IMR-90 (cell line): ENCODE measurements around the gene KIF18A. TPM values are rescaled to one million over a fixed set of nuclear protein-coding genes. Genes with fewer than 3 reads are reported as not detected.

Experiments used
- ATAC-seq: fragments of 200-7000 bp; cut with Tn5 transposase; 2 replicates; pipeline ENCODE4 v1.9.1; 2020; ENCODE audit warnings: low read depth, mild to moderate bottlenecking, moderate library complexity
- BruUV-seq: library from RNA; stranded (reverse); fragments of 400-500 nt; replicated peaks from 2 replicates; lab custom pipeline; 2021; lab: Mats Ljungman, UMichigan
- CTCF ChIA-PET: fragments of 300-600 bp; formaldehyde crosslinking; extraction: SDS; loops from one replicate; lab custom pipeline; 2021; ENCODE audit warnings: antibody characterized with exemption; lab: Yijun Ruan, JAX
- POLR2A ChIA-PET: fragments of 300-600 bp; sonication (Branson Sonifier 250); formaldehyde crosslinking; loops from one replicate; lab custom pipeline; 2022; ENCODE audit warnings: antibody characterized with exemption; ENCODE audit not compliant: unreplicated experiment; lab: Charles Lee
- DNase-seq: peaks from one replicate; pipeline ENCODE4 v3.0.0; 2013
- H2AFZ ChIP-seq: replicated peaks from 2 replicates; pipeline ENCODE3; 2013; ENCODE audit warnings: low read length, mild to moderate bottlenecking; ENCODE audit not compliant: poor library complexity
- H2AK5ac ChIP-seq: 2 replicates; pipeline ENCODE4 v1.6.1; 2013; ENCODE audit warnings: low read depth, low read length, inconsistent platforms
- H2AK9ac ChIP-seq: replicated peaks from 2 replicates; pipeline ENCODE3; 2013; ENCODE audit warnings: mild to moderate bottlenecking, low read depth, low read length, moderate library complexity; ENCODE audit not compliant: poor library complexity
- H2BK120ac ChIP-seq: 2 replicates; pipeline ENCODE4 v1.6.1; 2013; ENCODE audit warnings: low read depth, low read length, inconsistent platforms
- H2BK15ac ChIP-seq: 3 replicates; pipeline ENCODE4 v1.6.1; 2013; ENCODE audit warnings: low read depth, low read length, inconsistent platforms
- H2BK20ac ChIP-seq: 2 replicates; pipeline ENCODE4 v1.6.1; 2013; ENCODE audit warnings: low read depth, mild to moderate bottlenecking, inconsistent platforms, low read length, moderate library complexity
- H2BK5ac ChIP-seq: 2 replicates; pipeline ENCODE4 v1.6.1; 2013; ENCODE audit warnings: mild to moderate bottlenecking, low read depth, low read length, inconsistent platforms; ENCODE audit not compliant: poor library complexity, severe bottlenecking
- H3K14ac ChIP-seq: replicated peaks from 2 replicates; pipeline ENCODE4 v1.6.1; 2013; ENCODE audit warnings: low read depth, low read length, inconsistent platforms
- H3K18ac ChIP-seq: 2 replicates; pipeline ENCODE4 v1.6.1; 2013; ENCODE audit warnings: low read depth, low read length, control low read depth
- H3K23ac ChIP-seq: 2 replicates; pipeline ENCODE4 v1.6.1; 2013; ENCODE audit warnings: low read depth, low read length, inconsistent platforms
- H3K27ac ChIP-seq: 2 replicates; pipeline ENCODE4 v1.5.1; 2013; ENCODE audit warnings: mild to moderate bottlenecking, control low read depth, low read length; ENCODE audit not compliant: insufficient read depth
- H3K27me3 ChIP-seq: 2 replicates; pipeline ENCODE4 v1.6.1; 2013; ENCODE audit warnings: low read length; ENCODE audit not compliant: control insufficient read depth, insufficient read depth
- H3K36me3 ChIP-seq: 2 replicates; pipeline ENCODE4 v1.6.1; 2013; ENCODE audit warnings: low read length, mixed read lengths; ENCODE audit not compliant: control insufficient read depth, insufficient read depth
- H3K4ac ChIP-seq: 2 replicates; pipeline ENCODE4 v1.6.1; 2013; ENCODE audit warnings: low read depth, low read length, inconsistent platforms
- H3K4me1 ChIP-seq: 2 replicates; pipeline ENCODE4 v1.6.1; 2013; ENCODE audit warnings: low read length, mixed read lengths; ENCODE audit not compliant: control insufficient read depth, insufficient read depth
- H3K4me2 ChIP-seq: 2 replicates; pipeline ENCODE4 v1.6.1; 2013; ENCODE audit warnings: low read depth, mild to moderate bottlenecking, control low read depth, low read length, moderate library complexity
- H3K4me3 ChIP-seq: 2 replicates; pipeline ENCODE4 v1.5.1; 2013; ENCODE audit warnings: low read depth, mild to moderate bottlenecking, control low read depth, low read length, moderate library complexity; ENCODE audit not compliant: insufficient read depth
- H3K56ac ChIP-seq: 2 replicates; pipeline ENCODE4 v1.6.1; 2013; ENCODE audit warnings: low read length, inconsistent platforms; ENCODE audit not compliant: insufficient read depth; ENCODE audit errors: extremely low read depth
- H3K79me1 ChIP-seq, 2 experiments: 2 replicates each; pipeline ENCODE4 v1.6.1; 2013; ENCODE audit warnings: low read length in 2 of 2, inconsistent platforms in 1 of 2, low read depth in 1 of 2
- H3K9ac ChIP-seq: 2 replicates; pipeline ENCODE4 v1.6.1; 2013; ENCODE audit warnings: low read depth, low read length, control low read depth
- H3K9me1 ChIP-seq: 2 replicates; pipeline ENCODE4 v1.6.1; 2013; ENCODE audit warnings: low read length, inconsistent platforms; ENCODE audit not compliant: insufficient read depth
- H3K9me3 ChIP-seq: 2 replicates; pipeline ENCODE4 v1.6.1; 2013; ENCODE audit warnings: low read length; ENCODE audit not compliant: control insufficient read depth, insufficient read depth
- H4K20me1 ChIP-seq: 2 replicates; pipeline ENCODE4 v1.6.1; 2013; ENCODE audit warnings: low read length, inconsistent platforms; ENCODE audit not compliant: insufficient read depth
- H4K5ac ChIP-seq: 2 replicates; pipeline ENCODE4 v1.6.1; 2013; ENCODE audit warnings: mild to moderate bottlenecking, low read depth, low read length, control low read depth
- H4K8ac ChIP-seq, 2 experiments: 2 replicates each; pipeline ENCODE4 v1.6.1; 2013; ENCODE audit warnings: low read depth in 2 of 2, low read length in 2 of 2, control low read depth in 1 of 2, inconsistent platforms in 1 of 2
- H4K91ac ChIP-seq: 2 replicates; pipeline ENCODE4 v1.6.1; 2013; ENCODE audit warnings: low read depth, low read length, inconsistent platforms; ENCODE audit not compliant: insufficient read depth
- MAFK ChIP-seq: IDR thresholded peaks from 2 replicates; pipeline ENCODE4 v1.6.1; 2012; ENCODE audit warnings: low read depth, low read length, improper control_type of control experiment
- MXI1 ChIP-seq: IDR thresholded peaks from 2 replicates; pipeline ENCODE4 v1.6.1; 2012; ENCODE audit warnings: low read depth, mild to moderate bottlenecking, low read length, moderate library complexity, borderline replicate concordance
- SMC3 ChIP-seq: fragments of 150-350 bp; IDR thresholded peaks from 2 replicates; pipeline ENCODE4 v1.6.1; 2016; ENCODE audit warnings: low read depth, mild to moderate bottlenecking, antibody characterized with exemption, low read length, moderate library complexity
- USF2 ChIP-seq: fragments of 150-350 bp; IDR thresholded peaks from 2 replicates; pipeline ENCODE4 v1.6.1; 2017; ENCODE audit warnings: mild to moderate bottlenecking, antibody characterized with exemption, low read length, low read depth
- dilution Hi-C: fragments of 300-500 bp; cut with HindIII; formaldehyde crosslinking; loops from one replicate; pipeline ENCODE4 v1.14.3; 2018; ENCODE audit warnings: low sequenced_read_pairs; ENCODE audit not compliant: unreplicated experiment
- in situ Hi-C: fragments of 300-500 bp; cut with MboI; formaldehyde crosslinking; loops from 3 replicates; pipeline ENCODE4 v1.14.3; 2019; ENCODE audit warnings: low sequenced_read_pairs, inconsistent platforms, mixed read lengths
- intact Hi-C: fragments of 100-400 bp; cut with micrococcal nuclease; formaldehyde crosslinking; loops from 2 replicates; pipeline ENCODE4 v1.10.0; 2022
- polyA plus RNA-seq, 3 experiments: library from polyadenylated mRNA; depleted of rRNA; stranded (reverse); fragments of >200 nt; gene quantifications; 2 replicates each; pipeline ENCODE4 v1.2.3, GENCODE V29; 2012; ENCODE audit warnings: low replicate concordance in 1 of 3
- total RNA-seq: library from RNA; depleted of rRNA; stranded (reverse); fragments of >200 nt; gene quantifications from 2 replicates; pipeline ENCODE4 v1.2.3, GENCODE V29; 2012

The KIF18A gene
- total and polyA plus RNA-seq, 2 of the 4 experiments (the other 2 are of a cell fraction) = 8.9 to 24.4 TPM

- peaks cover 19% of the 10 kb centered on the region for H3K9me3 ChIP-seq
- H2BK5ac ChIP-seq = no peak overlapping the region
- no peak overlapping the region for H3K23ac ChIP-seq
- no peak overlapping the region for H2BK120ac ChIP-seq
- no peak overlapping the region for H3K4me2 ChIP-seq
- no peak overlapping the region for H2AK5ac ChIP-seq
- H2AFZ ChIP-seq = no peak overlapping the region
- no TSS peak for BruUV-seq
- no peak overlapping the region for H4K8ac ChIP-seq
- no peak overlapping the region for H3K4ac ChIP-seq
- H3K9me1 ChIP-seq = no peaks in the 10 kb centered on the region
- no peak overlapping the region for H4K5ac ChIP-seq
- no peak overlapping the region for H3K56ac ChIP-seq
- dilution Hi-C loops (no loop called here), in situ Hi-C loops (no loop called here), intact Hi-C loops (no loop called here)
- H3K79me1 ChIP-seq = no peaks in the 10 kb centered on the region
- no peak overlapping the region for H2BK15ac ChIP-seq
- no peaks in the 10 kb centered on the region for H4K20me1 ChIP-seq
- no peak overlapping the region for H2AK9ac ChIP-seq
- no peak overlapping the region for H3K27ac ChIP-seq
- no peak overlapping the region for H4K91ac ChIP-seq
- POLR2A ChIA-PET = no interaction called here
- no peak overlapping the region for H3K14ac ChIP-seq
- no peaks in the 10 kb centered on the region for H3K4me1 ChIP-seq
- H3K27me3 ChIP-seq = no peaks in the 10 kb centered on the region
- ATAC-seq = no peak
- no peak overlapping the region for H3K9ac ChIP-seq
- peaks cover 1% of the 10 kb centered on the region; the same call in 1 of the 2 replicates for H3K36me3 ChIP-seq
- H3K18ac ChIP-seq = no peak overlapping the region
- no peak for TF ChIP-seq SMC3
- no peak for TF ChIP-seq USF2
- TF ChIP-seq MAFK = peak; percentile 67
- no peak for TF ChIP-seq MXI1
- H3K4me3 ChIP-seq = no peak overlapping the region
- CTCF ChIA-PET = no interaction called here
- H2BK20ac ChIP-seq = no peak overlapping the region
- no peak for DNase-seq
Observed at GRCh38 chr11:28003615-28004014, 104.3 kb downstream of the KIF18A start.
